Activated naive CD4-positive, alpha-beta T cell treated with anti-CD3 and anti-CD28 coated beads for 36 hours (primary cell): Measurements from ENCODE around the gene TRIM71. TPM values are rescaled to one million over a fixed set of nuclear protein-coding genes. Genes with fewer than 3 reads are reported as not detected.
"Not testable (repeated sequence)": the region's sequence is repeated elsewhere in the genome, so short reads cannot be mapped to it uniquely, and the experiment has no call there.

Source experiments
- CTCF ChIA-PET: fragments of 350-600 bp; sonication (Branson Sonifier 250); formaldehyde crosslinking; loops from one replicate; lab custom pipeline; 2021; ENCODE audit warnings: antibody characterized with exemption; lab: Charles Lee
- DNase-seq: peaks from one replicate; pipeline ENCODE4 v3.0.0-alpha.2; 2020
- H3K27ac Mint-ChIP-seq: one replicate; pipeline ENCODE4 v1.8.0; 2021; ENCODE audit warnings: mild to moderate bottlenecking, mixed read lengths
- H3K27me3 Mint-ChIP-seq: one replicate; pipeline ENCODE4 v1.8.0; 2021; ENCODE audit warnings: low read depth, mixed read lengths
- H3K36me3 Mint-ChIP-seq: one replicate; pipeline ENCODE4 v1.8.0; 2021; ENCODE audit warnings: low read depth, mixed read lengths
- H3K4me1 Mint-ChIP-seq: one replicate; pipeline ENCODE4 v1.8.0; 2021; ENCODE audit warnings: low read depth, mixed read lengths
- H3K4me3 Mint-ChIP-seq: one replicate; pipeline ENCODE4 v1.8.0; 2021; ENCODE audit warnings: mild to moderate bottlenecking, moderate library complexity, mixed read lengths
- H3K9me3 Mint-ChIP-seq: one replicate; pipeline ENCODE4 v1.8.0; 2021; ENCODE audit warnings: mixed read lengths
- intact Hi-C: fragments of 100-400 bp; cut with micrococcal nuclease; formaldehyde crosslinking; loops from one replicate; pipeline ENCODE4 v1.15.1; 2023
- total RNA-seq, 2 experiments: library from RNA; stranded (reverse); gene quantifications; one replicate each; pipeline ENCODE4 v1.2.3, GENCODE V29; 2021

The TRIM71 gene
- total RNA-seq, 2 experiments from 2014 or later = 0.02 to 0.07 TPM

GRCh38 chr3:32839714-32840085 is 21.9 kb downstream of the TRIM71 start:
- no peak for DNase-seq
- peaks cover 11% of the 10 kb centered on the region for H3K4me1 Mint-ChIP-seq
- CTCF ChIA-PET = no interaction called here
- peaks cover 2% of the 10 kb centered on the region for H3K27me3 Mint-ChIP-seq
- no peaks in the 10 kb centered on the region for H3K36me3 Mint-ChIP-seq
- H3K9me3 Mint-ChIP-seq = no peaks in the 10 kb centered on the region
- intact Hi-C loops = no loop called here
- no peak overlapping the region for H3K27ac Mint-ChIP-seq
- H3K4me3 Mint-ChIP-seq = no peak overlapping the region

- intact Hi-C loops = no loop called here
- no peak for DNase-seq
- H3K36me3 Mint-ChIP-seq = no peaks in the 10 kb centered on the region
- H3K4me1 Mint-ChIP-seq = peaks cover 11% of the 10 kb centered on the region
- H3K9me3 Mint-ChIP-seq = no peaks in the 10 kb centered on the region
- no peak overlapping the region for H3K27ac Mint-ChIP-seq
- peaks cover 2% of the 10 kb centered on the region for H3K27me3 Mint-ChIP-seq
- no peak overlapping the region for H3K4me3 Mint-ChIP-seq
- CTCF ChIA-PET = no interaction called here
These were observed 22.5 kb downstream of the TRIM71 start for GRCh38 chr3:32840086-32840841.

- intact Hi-C loops = no loop called here
- H3K4me1 Mint-ChIP-seq = peaks cover 11% of the 10 kb centered on the region
- H3K4me3 Mint-ChIP-seq = no peak overlapping the region
- no peak for DNase-seq
- no peak overlapping the region for H3K27ac Mint-ChIP-seq
- CTCF ChIA-PET = no interaction called here
- no peaks in the 10 kb centered on the region for H3K9me3 Mint-ChIP-seq
- H3K36me3 Mint-ChIP-seq = no peaks in the 10 kb centered on the region
- no peaks in the 10 kb centered on the region for H3K27me3 Mint-ChIP-seq
These were observed 23.5 kb downstream of the TRIM71 start for GRCh38 chr3:32841341-32841740.

- no peaks in the 10 kb centered on the region for H3K27me3 Mint-ChIP-seq
These were observed 24.2 kb downstream of the TRIM71 start for GRCh38 chr3:32841867-32842470.

GRCh38 chr3:32842531-32842931 is 24.7 kb downstream of the TRIM71 start:
- Mint-ChIP-seq H3K36me3 (no peaks in the 10 kb centered on the region), H3K27ac (no peak overlapping the region), H3K27me3 (no peaks in the 10 kb centered on the region), H3K4me1 (peaks cover 11% of the 10 kb centered on the region), H3K9me3 (no peaks in the 10 kb centered on the region), H3K4me3 (no peak overlapping the region)
- intact Hi-C loops = no loop called here
- no peak for DNase-seq
- CTCF ChIA-PET = no interaction called here

More at GRCh38 chr3:32841867-32842470, 24.2 kb downstream of the TRIM71 start:
- Mint-ChIP-seq H3K27ac (no peak overlapping the region), H3K9me3 (no peaks in the 10 kb centered on the region), H3K36me3 (no peaks in the 10 kb centered on the region), H3K4me3 (no peak overlapping the region), H3K4me1 (peaks cover 11% of the 10 kb centered on the region)
- no peak for DNase-seq
- CTCF ChIA-PET = no interaction called here
- intact Hi-C loops = no loop called here

GRCh38 chr3:32842987-32843386 is 25.2 kb downstream of the TRIM71 start:
- H3K36me3 Mint-ChIP-seq = no peaks in the 10 kb centered on the region

GRCh38 chr3:32843510-32844321 is 25.9 kb downstream of the TRIM71 start:
- H3K27me3 Mint-ChIP-seq = no peaks in the 10 kb centered on the region
- H3K4me1 Mint-ChIP-seq = peaks cover 11% of the 10 kb centered on the region
- no peaks in the 10 kb centered on the region for H3K36me3 Mint-ChIP-seq
- H3K9me3 Mint-ChIP-seq = no peaks in the 10 kb centered on the region
- intact Hi-C loops = no loop called here
- no peak for DNase-seq
- CTCF ChIA-PET = no interaction called here
- H3K27ac Mint-ChIP-seq = no peak overlapping the region
- H3K4me3 Mint-ChIP-seq = no peak overlapping the region

More at GRCh38 chr3:32842987-32843386, 25.2 kb downstream of the TRIM71 start:
- Mint-ChIP-seq H3K27ac (no peak overlapping the region), H3K9me3 (no peaks in the 10 kb centered on the region), H3K4me1 (peaks cover 11% of the 10 kb centered on the region), H3K4me3 (no peak overlapping the region), H3K27me3 (no peaks in the 10 kb centered on the region)
- no peak for DNase-seq
- intact Hi-C loops = no loop called here
- CTCF ChIA-PET = no interaction called here

GRCh38 chr3:32844322-32844654 is 26.5 kb downstream of the TRIM71 start:
- no peaks in the 10 kb centered on the region for H3K36me3 Mint-ChIP-seq
- peaks cover 11% of the 10 kb centered on the region for H3K4me1 Mint-ChIP-seq
- no peaks in the 10 kb centered on the region for H3K9me3 Mint-ChIP-seq
- intact Hi-C loops = no loop called here
- no peaks in the 10 kb centered on the region for H3K27me3 Mint-ChIP-seq
- DNase-seq = no peak
- CTCF ChIA-PET = no interaction called here
- H3K27ac Mint-ChIP-seq = no peak overlapping the region
- H3K4me3 Mint-ChIP-seq = no peak overlapping the region

GRCh38 chr3:32844914-32845313 is 27.1 kb downstream of the TRIM71 start:
- peaks cover 11% of the 10 kb centered on the region for H3K4me1 Mint-ChIP-seq
- CTCF ChIA-PET = no interaction called here

GRCh38 chr3:32845546-32845945 is 27.7 kb downstream of the TRIM71 start:
- H3K36me3 Mint-ChIP-seq, H3K9me3 Mint-ChIP-seq, DNase-seq, H3K4me3 Mint-ChIP-seq, H3K27ac Mint-ChIP-seq, H3K27me3 Mint-ChIP-seq, intact Hi-C loops: not testable (repeated sequence)
- CTCF ChIA-PET = interaction anchor here (0.6 kb wide), 1 partner anchor 111 kb away, joined by 3 read pairs; no protein-coding TSS in a partner anchor
- H3K4me1 Mint-ChIP-seq = peaks cover 11% of the 10 kb centered on the region

More at GRCh38 chr3:32844914-32845313, 27.1 kb downstream of the TRIM71 start:
- no peaks in the 10 kb centered on the region for H3K36me3 Mint-ChIP-seq
- H3K4me3 Mint-ChIP-seq = no peak overlapping the region
- intact Hi-C loops = no loop called here
- H3K27ac Mint-ChIP-seq = no peak overlapping the region
- H3K9me3 Mint-ChIP-seq = no peaks in the 10 kb centered on the region
- DNase-seq = no peak
- no peaks in the 10 kb centered on the region for H3K27me3 Mint-ChIP-seq

GRCh38 chr3:32847045-32847444 is 29.2 kb downstream of the TRIM71 start:
- H3K36me3 Mint-ChIP-seq, H3K9me3 Mint-ChIP-seq, CTCF ChIA-PET, H3K27ac Mint-ChIP-seq, H3K27me3 Mint-ChIP-seq, intact Hi-C loops, DNase-seq, H3K4me3 Mint-ChIP-seq: not testable (repeated sequence)
- H3K4me1 Mint-ChIP-seq = peaks cover 11% of the 10 kb centered on the region

- Mint-ChIP-seq H3K27me3 (no peaks in the 10 kb centered on the region), H3K27ac (no peak overlapping the region), H3K4me1 (peaks cover 6% of the 10 kb centered on the region), H3K9me3 (no peaks in the 10 kb centered on the region), H3K36me3 (no peaks in the 10 kb centered on the region), H3K4me3 (no peak overlapping the region)
- intact Hi-C loops = no loop called here
- no peak for DNase-seq
- CTCF ChIA-PET = no interaction called here
These were observed 29.7 kb downstream of the TRIM71 start for GRCh38 chr3:32847528-32847927.
